Activated naive CD8-positive, alpha-beta T cell treated with anti-CD3 and anti-CD28 coated beads, Interleukin-2, amount 50 U/mL, for 24 hours (primary cell): ENCODE data around the gene RIOK2.

Source experiments
- ATAC-seq: fragments of 150-1000 bp; cut with Tn5 transposase; one replicate; pipeline ENCODE4 v1.10.0; 2021
- DNase-seq: peaks from one replicate; pipeline ENCODE4 v3.0.0; 2021
- H3K27ac Mint-ChIP-seq: one replicate; pipeline ENCODE4 v1.8.0; 2021; ENCODE audit warnings: mild to moderate bottlenecking, mixed read lengths
- H3K27me3 Mint-ChIP-seq: one replicate; pipeline ENCODE4 v1.8.0; 2021; ENCODE audit warnings: mixed read lengths
- H3K36me3 Mint-ChIP-seq: one replicate; pipeline ENCODE4 v1.8.0; 2021; ENCODE audit warnings: low read depth, mixed read lengths
- H3K4me1 Mint-ChIP-seq: one replicate; pipeline ENCODE4 v1.8.0; 2021; ENCODE audit warnings: mixed read lengths
- H3K4me3 Mint-ChIP-seq: one replicate; pipeline ENCODE4 v1.8.0; 2021; ENCODE audit warnings: mild to moderate bottlenecking, moderate library complexity, mixed read lengths
- H3K9me3 Mint-ChIP-seq: one replicate; pipeline ENCODE4 v1.8.0; 2021; ENCODE audit warnings: mixed read lengths

RIOK2 gene

DNA sequence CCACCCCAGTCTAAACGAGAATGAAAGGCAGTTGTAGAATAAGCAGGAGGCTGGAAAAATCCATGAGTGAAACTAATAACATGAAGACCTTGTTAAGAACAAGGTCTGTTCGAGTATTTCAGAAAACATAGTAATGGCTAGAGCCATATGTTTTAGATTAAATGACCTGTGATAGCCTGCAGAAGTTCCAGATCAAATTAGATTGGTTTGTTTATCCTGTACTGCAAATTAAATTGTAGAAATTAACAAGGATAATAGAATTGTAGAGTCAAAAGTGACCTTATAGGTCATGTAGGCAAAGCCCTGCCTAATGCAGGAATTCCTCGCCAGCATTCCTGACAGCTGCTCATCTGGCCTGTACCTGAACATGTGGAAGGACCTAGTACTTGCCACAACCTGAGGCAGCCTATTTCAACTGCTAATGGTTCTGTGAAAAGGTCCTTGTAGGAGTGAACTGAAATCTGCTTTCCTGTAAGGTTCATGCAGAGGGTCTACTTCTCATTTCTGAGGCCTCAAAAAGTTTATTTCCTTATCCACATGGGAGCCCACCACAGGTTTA is 57.8 kb downstream of the RIOK2 start:
- no peaks in the 10 kb centered on the region for H3K4me1 Mint-ChIP-seq
- H3K27me3 Mint-ChIP-seq, result peaks cover 4% of the 10 kb centered on the region
- no peaks in the 10 kb centered on the region for H3K9me3 Mint-ChIP-seq
- no peak for DNase-seq
- no peak overlapping the region for H3K27ac Mint-ChIP-seq
- no peak for ATAC-seq
- H3K4me3 Mint-ChIP-seq, result no peak overlapping the region
- H3K36me3 Mint-ChIP-seq, result no peaks in the 10 kb centered on the region

DNA sequence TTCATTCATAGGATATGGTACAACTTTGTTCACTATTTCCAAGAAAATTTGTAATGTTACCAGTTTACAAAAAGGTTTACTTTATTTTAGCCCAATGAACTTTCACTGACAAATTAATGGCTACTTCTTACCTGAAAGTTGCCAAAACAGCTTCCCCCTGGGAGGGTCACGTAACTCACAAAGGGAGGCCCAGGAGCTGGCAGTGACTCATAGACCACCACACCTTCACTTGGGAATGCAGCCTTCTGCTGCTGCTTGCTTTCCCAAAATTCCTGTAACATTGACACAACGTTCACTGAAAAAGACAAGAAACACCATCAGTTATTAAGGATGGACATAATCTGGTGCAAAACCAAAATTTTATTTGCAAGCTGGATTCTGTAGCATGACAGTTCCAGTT is 58.7 kb downstream of the RIOK2 start:
- Mint-ChIP-seq H3K4me1 (no peaks in the 10 kb centered on the region), H3K27ac (no peak overlapping the region), H3K9me3 (no peaks in the 10 kb centered on the region), H3K4me3 (no peak overlapping the region), H3K36me3 (no peaks in the 10 kb centered on the region), H3K27me3 (peaks cover 7% of the 10 kb centered on the region)
- ATAC-seq (no peak), DNase-seq (no peak)

DNA sequence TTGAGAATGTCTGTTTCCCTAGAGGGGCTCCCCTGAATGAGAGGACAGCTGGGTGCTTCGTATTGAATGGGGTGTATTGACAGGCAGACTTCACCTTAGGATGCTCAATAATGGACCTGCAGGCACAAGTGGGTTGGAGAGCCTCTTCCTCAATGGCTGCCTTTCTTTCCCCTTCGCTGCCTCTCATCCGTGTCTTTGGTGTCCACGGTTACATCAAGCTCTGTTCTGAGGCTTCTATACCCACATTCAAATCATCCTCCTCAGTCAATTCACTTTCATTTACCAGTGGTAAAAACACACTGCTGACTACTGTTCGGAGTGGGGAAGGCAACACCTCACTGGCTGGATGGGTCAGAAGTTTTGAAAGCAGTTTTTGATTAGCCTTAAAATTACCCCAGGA is 61.2 kb downstream of the RIOK2 start:
- peaks cover 7% of the 10 kb centered on the region for H3K27me3 Mint-ChIP-seq

DNA sequence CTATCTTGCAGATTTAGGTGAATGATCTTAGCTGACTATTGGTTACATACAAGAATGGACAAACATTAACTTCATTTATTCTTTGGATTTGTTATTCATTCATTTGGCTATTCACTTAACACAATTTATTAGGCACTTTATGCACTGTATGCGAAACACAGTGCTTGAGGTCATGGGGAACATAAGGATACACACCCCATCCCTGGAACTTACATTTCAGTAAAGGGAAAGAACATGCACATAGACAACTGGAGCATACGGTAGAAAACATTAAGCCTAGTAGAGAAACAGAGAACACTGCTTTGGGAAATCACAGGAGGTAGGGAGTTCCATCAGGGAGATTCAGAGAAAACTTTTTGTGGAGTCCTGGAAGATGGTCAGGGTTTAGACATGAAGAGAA is 62.9 kb downstream of the RIOK2 start:
- Mint-ChIP-seq H3K4me1 (no peaks in the 10 kb centered on the region), H3K36me3 (no peaks in the 10 kb centered on the region), H3K27ac (no peak overlapping the region), H3K27me3 (peaks cover 7% of the 10 kb centered on the region), H3K4me3 (no peak overlapping the region), H3K9me3 (no peaks in the 10 kb centered on the region)
- no peak for DNase-seq
- ATAC-seq, result no peak

More for the DNA sequence above, 61.2 kb downstream of the RIOK2 start:
- Mint-ChIP-seq H3K4me1 (no peaks in the 10 kb centered on the region), H3K27ac (no peak overlapping the region), H3K4me3 (no peak overlapping the region), H3K9me3 (no peaks in the 10 kb centered on the region), H3K36me3 (no peaks in the 10 kb centered on the region)
- DNase-seq, result no peak
- ATAC-seq, result no peak

DNA sequence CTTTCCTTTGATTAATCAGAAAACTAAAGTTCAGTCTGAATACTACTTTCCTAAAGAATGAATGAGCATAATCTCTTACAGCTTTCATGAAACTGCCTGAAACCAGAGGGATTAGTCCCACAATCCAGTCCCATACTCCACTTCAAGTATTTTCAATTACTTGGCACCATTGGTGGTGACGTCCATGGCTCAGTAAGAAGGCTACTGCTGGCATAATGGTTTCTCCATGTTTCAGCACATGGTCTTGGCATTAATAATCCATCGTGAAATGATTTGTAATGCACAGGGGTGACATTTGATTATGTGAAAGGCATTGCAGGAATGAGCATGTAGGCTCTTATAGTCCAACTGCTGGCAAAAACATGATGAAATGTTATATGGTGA is 64.0 kb downstream of the RIOK2 start:
- DNase-seq (no peak), ATAC-seq (no peak)
- Mint-ChIP-seq H3K4me3 (no peak overlapping the region), H3K36me3 (no peaks in the 10 kb centered on the region), H3K9me3 (no peaks in the 10 kb centered on the region), H3K27me3 (peaks cover 7% of the 10 kb centered on the region), H3K4me1 (no peaks in the 10 kb centered on the region), H3K27ac (no peak overlapping the region)

DNA sequence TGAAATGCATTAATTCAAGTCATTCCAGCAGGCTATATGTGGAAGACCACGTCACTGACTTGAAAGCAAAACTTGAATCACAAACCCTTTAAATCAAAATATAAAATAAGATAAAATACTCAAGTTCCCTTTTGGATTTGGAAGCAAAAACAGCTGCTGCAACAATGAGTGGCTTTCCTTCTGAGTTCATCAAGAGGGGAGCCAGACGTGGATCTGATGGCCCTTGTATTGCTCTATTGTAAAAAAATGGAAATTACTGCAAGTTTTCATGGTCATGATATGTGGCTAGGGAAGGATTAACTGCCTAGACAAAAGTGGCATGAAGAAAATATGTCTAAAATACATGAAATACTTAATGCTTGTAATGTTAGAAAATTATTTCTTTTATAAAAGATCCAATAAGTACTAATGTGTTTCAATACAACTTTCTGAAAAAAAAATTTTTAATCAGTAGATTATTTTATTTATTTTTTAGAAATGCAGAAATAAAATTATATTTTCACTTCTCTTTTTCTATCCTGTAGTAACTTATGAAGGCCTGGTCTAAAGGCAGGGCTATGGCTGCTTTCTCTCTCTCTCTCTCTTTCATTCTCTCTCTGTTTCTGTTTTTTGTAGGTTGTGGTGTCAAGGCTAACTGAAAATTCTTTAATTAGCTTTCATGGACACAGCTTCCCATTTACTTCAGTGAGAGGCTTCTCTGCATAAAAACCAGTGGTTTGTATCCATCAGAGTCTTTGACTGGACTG is 64.6 kb downstream of the RIOK2 start:
- ATAC-seq (no peak), DNase-seq (no peak)
- H3K36me3 Mint-ChIP-seq, result no peaks in the 10 kb centered on the region
- H3K27me3 Mint-ChIP-seq, result peaks cover 3% of the 10 kb centered on the region
- H3K4me3 Mint-ChIP-seq, result no peak overlapping the region
- no peaks in the 10 kb centered on the region for H3K9me3 Mint-ChIP-seq
- no peaks in the 10 kb centered on the region for H3K4me1 Mint-ChIP-seq
- H3K27ac Mint-ChIP-seq, result no peak overlapping the region

DNA sequence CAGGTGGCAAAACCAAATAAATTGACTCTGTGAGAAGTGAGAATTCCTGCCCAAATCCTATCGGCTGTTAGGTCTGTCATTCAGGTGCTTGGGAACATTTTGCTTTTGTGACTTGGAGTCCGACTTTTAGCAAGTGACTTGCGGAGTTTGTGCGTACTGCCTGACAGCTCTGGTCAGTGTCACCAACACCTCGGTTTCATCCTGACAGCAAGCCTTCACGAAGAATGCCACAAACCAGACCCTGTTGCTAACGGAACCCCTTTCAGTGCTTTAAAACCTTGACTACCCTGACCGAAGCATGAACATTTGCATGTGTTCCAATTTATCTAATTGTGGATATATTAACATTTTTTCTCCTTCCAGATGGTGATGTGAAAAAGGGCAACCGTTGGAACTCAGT is 67.1 kb downstream of the RIOK2 start:
- Mint-ChIP-seq H3K27ac (no peak overlapping the region), H3K36me3 (no peaks in the 10 kb centered on the region), H3K4me3 (no peak overlapping the region), H3K27me3 (peaks cover 3% of the 10 kb centered on the region), H3K9me3 (no peaks in the 10 kb centered on the region), H3K4me1 (peaks cover 11% of the 10 kb centered on the region)
- DNase-seq (no peak), ATAC-seq (no peak)

DNA sequence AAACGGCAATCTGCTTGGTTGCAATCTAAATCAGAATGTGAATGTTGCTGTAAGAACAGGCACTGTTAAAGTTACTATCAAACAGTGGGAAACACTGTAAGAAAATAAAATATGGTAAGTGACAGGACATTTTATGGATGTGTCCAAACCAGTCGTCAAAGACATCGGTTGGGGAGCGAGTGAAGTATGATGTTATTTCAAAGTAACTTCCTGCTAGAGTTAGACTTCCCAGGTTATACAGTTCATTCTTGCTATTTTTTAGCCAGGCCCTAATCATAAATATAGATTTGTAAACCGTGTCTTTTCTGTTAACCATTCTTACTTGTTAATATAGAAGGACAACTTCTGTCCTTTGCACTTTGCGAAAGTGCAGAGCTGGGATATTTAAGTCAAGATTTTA is 70.8 kb downstream of the RIOK2 start:
- Mint-ChIP-seq H3K27me3 (no peaks in the 10 kb centered on the region), H3K4me1 (peaks cover 11% of the 10 kb centered on the region), H3K9me3 (no peaks in the 10 kb centered on the region), H3K36me3 (peaks cover 3% of the 10 kb centered on the region), H3K4me3 (no peak overlapping the region), H3K27ac (no peak overlapping the region)
- no peak for DNase-seq
- no peak for ATAC-seq

DNA sequence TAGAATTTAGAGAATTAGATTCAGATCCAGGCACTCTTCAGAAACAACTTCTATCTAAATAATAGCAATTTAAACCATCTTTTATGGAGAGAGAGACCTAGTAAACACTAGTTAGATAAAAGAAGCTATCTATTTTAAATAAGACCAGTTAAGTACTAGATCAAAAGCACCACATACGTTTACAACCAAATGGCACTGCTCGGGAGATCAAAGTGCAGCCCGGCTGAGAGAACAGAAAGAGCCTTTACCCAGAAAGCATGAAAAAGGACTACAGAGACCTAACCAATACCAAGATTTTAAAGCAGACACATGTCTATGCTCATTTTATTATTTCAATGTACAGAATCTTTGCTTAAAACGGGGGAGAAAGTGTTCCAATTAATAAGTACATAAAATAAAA is 71.4 kb downstream of the RIOK2 start:
- DNase-seq, result no peak
- no peak for ATAC-seq
- Mint-ChIP-seq H3K36me3 (peaks cover 3% of the 10 kb centered on the region), H3K27ac (no peak overlapping the region), H3K4me3 (no peak overlapping the region), H3K4me1 (peaks cover 11% of the 10 kb centered on the region), H3K9me3 (no peaks in the 10 kb centered on the region), H3K27me3 (no peaks in the 10 kb centered on the region)

DNA sequence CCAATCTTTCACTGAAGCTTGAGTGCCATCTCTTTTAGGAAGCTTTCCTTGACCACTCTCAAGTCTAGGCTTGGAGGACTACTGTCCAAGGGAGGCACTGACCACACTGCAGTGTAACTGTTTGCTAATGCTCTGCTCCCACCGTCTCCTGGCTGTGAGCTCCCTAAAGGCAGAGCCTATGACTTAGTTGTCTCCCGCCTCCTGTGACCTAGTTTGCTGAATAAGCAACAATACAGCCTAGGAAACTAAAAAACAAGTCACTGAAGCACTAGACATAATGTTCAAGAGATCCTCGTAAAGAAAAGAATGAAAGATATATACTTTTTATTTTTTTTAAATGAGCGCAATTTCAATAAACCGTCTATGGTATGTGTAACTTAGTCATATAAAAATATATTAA is 72.0 kb downstream of the RIOK2 start:
- no peak for DNase-seq
- no peak overlapping the region for H3K27ac Mint-ChIP-seq
- H3K4me1 Mint-ChIP-seq, result peaks cover 11% of the 10 kb centered on the region

More for the DNA sequence above, 72.0 kb downstream of the RIOK2 start:
- Mint-ChIP-seq H3K4me3 (no peak overlapping the region), H3K9me3 (no peaks in the 10 kb centered on the region), H3K36me3 (peaks cover 3% of the 10 kb centered on the region), H3K27me3 (no peaks in the 10 kb centered on the region)
- ATAC-seq, result no peak
